Ovary (tissue), 9 donors: Measurements from ENCODE around the gene RFX8. TPM values are rescaled to one million over a fixed set of nuclear protein-coding genes. Genes with fewer than 3 reads are reported as not detected.
"Not testable (repeated sequence)": the region's sequence is repeated elsewhere in the genome, so short reads cannot be mapped to it uniquely, and the experiment has no call there.

ENCODE experiments used
- DNase-seq, 5 donors: peaks; one replicate each; pipeline ENCODE4 v3.0.0-alpha.2; 2019 to 2020
- H3K27ac ChIP-seq, 2 donors: fragments of 200-600 bp; one replicate each; pipeline versions ENCODE4 v1.5.1 to v1.8.0; 2019 to 2022
- H3K27me3 ChIP-seq: fragments of 200-600 bp; one replicate; pipeline ENCODE4 v1.8.0; 2022
- H3K36me3 ChIP-seq: fragments of 200-600 bp; sonication (generic); one replicate; pipeline ENCODE4 v1.5.1; 2019
- H3K4me1 ChIP-seq: one replicate; pipeline ENCODE4 v1.8.1; 2013; ENCODE audit warnings: mild to moderate bottlenecking, moderate library complexity; ENCODE audit not compliant: insufficient read depth
- H3K4me3 ChIP-seq: fragments of 200-600 bp; sonication (generic); one replicate; pipeline ENCODE4 v1.5.1; 2017
- H3K9me3 ChIP-seq, 2 donors: fragments of 200-600 bp in 1 of 2; sonication (generic) in 1 of 2; one replicate each; pipeline versions ENCODE4 v1.5.1 to v1.8.1; 2013 to 2019; ENCODE audit warnings: mild to moderate bottlenecking in 1 of 2, moderate library complexity in 1 of 2
- EP300 ChIP-seq: sonication (generic); formaldehyde crosslinking; IDR thresholded peaks from one replicate; pipeline ENCODE4 v1.6.1; 2017; ENCODE audit warnings: antibody characterized with exemption
- POLR2A ChIP-seq: fragments of 450-650 bp; IDR thresholded peaks from one replicate; pipeline ENCODE4 v1.6.1; 2017; ENCODE audit warnings: antibody characterized with exemption, mild to moderate bottlenecking, moderate library complexity
- WGBS, 3 donors: extraction: QIAGEN DNeasy Blood & Tissue Kit in 1 of 3; methylation state at CpG; one replicate each; pipeline versions ENCODE4 v1.1.5 to v1.1.7; 2013 to 2017; 5-methylcytosine and 5-hydroxymethylcytosine counted together
- intact Hi-C, 4 donors: fragments of 100-400 bp; cut with DNase I; formaldehyde crosslinking; loops; one replicate each; pipeline versions ENCODE4 v1.11.0 to v1.15.1; 2022 to 2023
- polyA plus RNA-seq, 2 donors: library from polyadenylated mRNA; stranded (reverse); fragments of 200-250 nt in 1 of 2; fragments of 350-450 nt in 1 of 2; fragmentation: Illumina TruSeq in 1 of 2; extraction: RNeasy Lipid Tissue Mini Kit (QIAGEN cat#74804) in 1 of 2; gene quantifications; one replicate each; pipeline ENCODE4 v1.2.3, GENCODE V29; 2013 to 2014
- total RNA-seq, 7 donors: library from RNA; depleted of rRNA in 2 of 7; stranded (reverse); fragments of >200 nt in 2 of 7; fragmentation: NEBNext Ultra II Directional in 3 of 7; extraction: Animal tissue kit (Norgen Biotek cat#: 25700) in 3 of 7; gene quantifications; one replicate each; pipeline versions ENCODE4 v1.1.0 to v1.2.4, GENCODE V29; 2016 to 2023
- TF ChIP-seq, protein P1 (sequence below), 3 donors: fragments of 450-650 bp in 2 of 3; fragments of 200-600 bp in 1 of 3; IDR thresholded peaks; one replicate each; pipeline versions ENCODE4 v1.5.1 to v1.8.0; 2016 to 2022; ENCODE audit warnings: antibody characterized with exemption in 3 of 3, mild to moderate bottlenecking in 1 of 3
- donor health status: DM: no; HTN: no; CAD: no; lungs with moderate emphysema.
- donor health status: DM: no; HTN: no; CAD: no.
- donor health status: Bipolar disorder and iron deficiency.
- donor health status: DM: yes; HTN: yes; CAD: no.
- donor health status: DM: no; HTN: no; CAD: no.
- donor health status: DM: yes; HTN: yes; CAD: no.

RFX8 gene
- total and polyA plus RNA-seq, 9 donors: 0.05 to 1.7 (median 0.38) TPM

- Histone ChIP-seq H3K4me3 (no peak overlapping the region), H3K4me1 (no peaks in the 10 kb centered on the region), H3K27me3 (no peaks in the 10 kb centered on the region), H3K9me3 (no peaks in the 10 kb centered on the region), H3K27ac (no peak overlapping the region), H3K36me3 (no peaks in the 10 kb centered on the region)
- no peak for TF ChIP-seq EP300
- TF ChIP-seq POLR2A: no peak
- TF ChIP-seq, protein P1, sequence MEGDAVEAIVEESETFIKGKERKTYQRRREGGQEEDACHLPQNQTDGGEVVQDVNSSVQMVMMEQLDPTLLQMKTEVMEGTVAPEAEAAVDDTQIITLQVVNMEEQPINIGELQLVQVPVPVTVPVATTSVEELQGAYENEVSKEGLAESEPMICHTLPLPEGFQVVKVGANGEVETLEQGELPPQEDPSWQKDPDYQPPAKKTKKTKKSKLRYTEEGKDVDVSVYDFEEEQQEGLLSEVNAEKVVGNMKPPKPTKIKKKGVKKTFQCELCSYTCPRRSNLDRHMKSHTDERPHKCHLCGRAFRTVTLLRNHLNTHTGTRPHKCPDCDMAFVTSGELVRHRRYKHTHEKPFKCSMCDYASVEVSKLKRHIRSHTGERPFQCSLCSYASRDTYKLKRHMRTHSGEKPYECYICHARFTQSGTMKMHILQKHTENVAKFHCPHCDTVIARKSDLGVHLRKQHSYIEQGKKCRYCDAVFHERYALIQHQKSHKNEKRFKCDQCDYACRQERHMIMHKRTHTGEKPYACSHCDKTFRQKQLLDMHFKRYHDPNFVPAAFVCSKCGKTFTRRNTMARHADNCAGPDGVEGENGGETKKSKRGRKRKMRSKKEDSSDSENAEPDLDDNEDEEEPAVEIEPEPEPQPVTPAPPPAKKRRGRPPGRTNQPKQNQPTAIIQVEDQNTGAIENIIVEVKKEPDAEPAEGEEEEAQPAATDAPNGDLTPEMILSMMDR (IDR thresholded peaks at IDR 0.05): no peak
- intact Hi-C loops: no loop called here
- no peak for DNase-seq
- whole genome bisulfite sequencing, 3 donors: 77 to 84% (median 84%) methylated on average over 10 of the region's 10 CpGs
Measured at GRCh38 chr2:101355401-101356054, 119.4 kb downstream of the RFX8 start.

DNA sequence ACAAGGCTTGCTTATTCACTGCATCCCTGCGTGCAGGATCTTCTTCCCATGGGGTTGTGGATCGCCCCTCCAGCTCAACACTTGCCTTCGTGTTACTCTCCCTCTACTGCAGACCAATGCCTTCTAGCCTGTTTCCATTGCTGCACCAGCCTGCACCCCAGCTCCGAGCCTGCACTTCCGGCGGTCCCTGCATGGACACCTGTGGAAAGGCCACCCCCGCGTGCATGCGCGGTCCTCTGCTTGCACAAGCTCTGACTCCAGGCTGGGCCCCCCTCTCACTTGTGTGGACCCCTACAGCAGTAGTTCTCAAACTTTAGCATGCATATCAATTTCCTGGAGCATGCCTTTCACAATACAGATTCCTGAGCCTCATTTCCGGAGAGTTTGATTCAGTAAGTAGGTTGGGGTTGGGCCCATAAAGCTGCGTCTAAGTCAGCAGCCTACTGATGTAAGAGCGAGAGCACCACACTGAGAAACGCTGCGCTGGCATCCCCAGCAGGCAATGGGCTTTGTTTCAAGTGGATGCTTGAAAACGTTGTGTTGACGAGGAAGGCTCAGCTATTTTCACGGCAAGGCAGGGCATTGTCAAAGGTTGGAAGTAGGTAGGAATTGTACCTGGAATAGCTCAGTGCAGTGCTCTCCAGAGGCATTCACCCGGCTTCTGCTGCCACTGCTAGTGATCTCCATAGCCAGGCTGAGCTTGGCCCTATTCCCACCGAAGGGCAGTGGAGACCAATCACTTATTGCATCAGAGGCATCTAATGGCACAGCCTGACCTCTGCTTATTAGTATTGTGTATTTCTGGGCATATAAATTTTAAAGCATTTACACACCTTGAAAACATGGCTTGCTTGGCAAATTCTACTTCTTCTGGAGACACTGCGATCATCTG, 120.2 kb downstream of the RFX8 start:
- H3K27ac ChIP-seq: no peak overlapping the region

GRCh38 chr2:101352631-101353030, 122.3 kb downstream of the RFX8 start:
- H3K27ac ChIP-seq, DNase-seq, H3K9me3 ChIP-seq, H3K36me3 ChIP-seq, intact Hi-C loops, H3K27me3 ChIP-seq, H3K4me1 ChIP-seq, H3K4me3 ChIP-seq: not testable (repeated sequence)
- WGBS, 3 donors: 88 to 94% (median 89%) methylated on average over 4 of the region's 4 CpGs

More for the DNA sequence above, 120.2 kb downstream of the RFX8 start:
- Histone ChIP-seq H3K36me3 (no peaks in the 10 kb centered on the region), H3K4me1 (no peaks in the 10 kb centered on the region), H3K4me3 (no peak overlapping the region), H3K27me3 (no peaks in the 10 kb centered on the region), H3K9me3 (no peaks in the 10 kb centered on the region)
- TF ChIP-seq, protein P1 (IDR thresholded peaks at IDR 0.05): no peak
- TF ChIP-seq EP300: no peak
- no peak for TF ChIP-seq POLR2A
- no peak for DNase-seq
- intact Hi-C loops: no loop called here
- 87 to 90% (median 88%) methylated on average over 21 of the region's 21 CpGs for WGBS, 3 donors

- H3K4me1 ChIP-seq: no peaks in the 10 kb centered on the region
- 85 to 92% (median 88%) methylated on average over 7 of the region's 7 CpGs for WGBS, 3 donors
- H3K9me3 ChIP-seq: no peaks in the 10 kb centered on the region
- H3K27me3 ChIP-seq: no peaks in the 10 kb centered on the region
- no peak overlapping the region for H3K27ac ChIP-seq
- H3K4me3 ChIP-seq: no peak overlapping the region
- TF ChIP-seq, protein P1 (IDR thresholded peaks at IDR 0.05): no peak
- TF ChIP-seq EP300 (no peak), POLR2A (no peak)
- no peak for DNase-seq
- no peaks in the 10 kb centered on the region for H3K36me3 ChIP-seq
- intact Hi-C loops: no loop called here
Measured at GRCh38 chr2:101351207-101351606, 123.7 kb downstream of the RFX8 start.
